ENCODE data around the gene SERINC1. TPM values are rescaled to one million over a fixed set of nuclear protein-coding genes. Genes with fewer than 3 reads are reported as not detected.
"Not testable (repeated sequence)": the region's sequence is repeated elsewhere in the genome, so short reads cannot be mapped to it uniquely, and the experiment has no call there.

SERINC1 gene
- total RNA-seq: 100 to 1,000 TPM in 1 of 2 donors, 10 to 100 TPM in 1; 83.1 to 136 TPM

DNA sequence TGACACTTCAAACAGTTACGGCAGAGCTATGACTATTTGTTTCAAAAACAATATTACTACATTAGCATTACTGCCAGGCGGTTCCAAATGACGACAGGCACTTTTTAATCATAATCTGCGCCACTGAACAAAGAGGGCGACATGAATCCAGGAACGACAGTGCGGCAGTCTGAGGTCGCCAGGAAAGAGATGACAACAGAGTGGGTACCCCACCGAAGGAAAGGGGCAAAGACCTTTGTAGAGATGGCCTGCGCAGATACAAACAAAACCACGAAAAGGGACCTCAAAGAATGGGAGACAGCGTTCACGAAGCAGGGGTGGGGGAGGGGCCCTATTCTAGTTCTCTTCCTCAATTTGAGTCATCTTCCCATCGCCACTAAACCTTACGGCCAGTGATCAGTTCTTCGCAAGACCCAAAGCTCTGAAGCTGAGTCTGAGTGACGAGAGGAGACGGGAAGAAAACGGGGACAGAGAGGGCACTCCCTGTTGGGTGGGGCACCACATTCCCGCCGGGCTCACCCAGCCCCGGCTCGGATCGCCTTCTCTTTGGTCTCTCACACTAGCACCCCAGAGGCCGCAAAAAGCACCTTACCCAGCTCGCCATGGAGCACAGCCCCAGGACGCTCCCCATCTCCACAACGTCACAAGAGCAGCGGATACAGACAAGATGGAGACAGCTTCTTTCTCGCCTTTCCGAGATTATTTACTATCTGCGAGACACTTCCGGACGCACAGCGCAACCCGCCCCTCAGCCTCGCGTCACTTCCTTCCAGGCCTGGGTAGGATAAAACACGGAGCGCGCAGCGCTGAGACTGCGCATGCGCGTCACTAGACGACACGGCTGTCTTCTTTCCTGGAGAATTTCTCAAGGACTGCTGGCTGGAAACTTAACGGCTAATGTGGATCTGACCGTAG lies at the start of gene SERINC1:
SERINC1 (minus strand) TSS at position 701 of the 915 bp plus-strand sequence; CDS start at position 631, 70 bp downstream.
- peak; percentile 96 for DNase-seq
- Histone ChIP-seq H3K27me3 (no peaks in the 10 kb centered on the region), H3K36me3 (no peaks in the 10 kb centered on the region), H3K4me1 (no peaks in the 10 kb centered on the region), H3K27ac (peak within 1 kb of the TSS; percentile 92), H3K9me3 (no peaks in the 10 kb centered on the region), H3K4me3 (peak within 1 kb of the TSS; percentile 83), H3K9ac (ENCODE audit: low read depth in 2 of 2, low read length in 2 of 2) (peak within 1 kb of the TSS; percentile 94 to 97)
- TF ChIP-seq, protein P1, sequence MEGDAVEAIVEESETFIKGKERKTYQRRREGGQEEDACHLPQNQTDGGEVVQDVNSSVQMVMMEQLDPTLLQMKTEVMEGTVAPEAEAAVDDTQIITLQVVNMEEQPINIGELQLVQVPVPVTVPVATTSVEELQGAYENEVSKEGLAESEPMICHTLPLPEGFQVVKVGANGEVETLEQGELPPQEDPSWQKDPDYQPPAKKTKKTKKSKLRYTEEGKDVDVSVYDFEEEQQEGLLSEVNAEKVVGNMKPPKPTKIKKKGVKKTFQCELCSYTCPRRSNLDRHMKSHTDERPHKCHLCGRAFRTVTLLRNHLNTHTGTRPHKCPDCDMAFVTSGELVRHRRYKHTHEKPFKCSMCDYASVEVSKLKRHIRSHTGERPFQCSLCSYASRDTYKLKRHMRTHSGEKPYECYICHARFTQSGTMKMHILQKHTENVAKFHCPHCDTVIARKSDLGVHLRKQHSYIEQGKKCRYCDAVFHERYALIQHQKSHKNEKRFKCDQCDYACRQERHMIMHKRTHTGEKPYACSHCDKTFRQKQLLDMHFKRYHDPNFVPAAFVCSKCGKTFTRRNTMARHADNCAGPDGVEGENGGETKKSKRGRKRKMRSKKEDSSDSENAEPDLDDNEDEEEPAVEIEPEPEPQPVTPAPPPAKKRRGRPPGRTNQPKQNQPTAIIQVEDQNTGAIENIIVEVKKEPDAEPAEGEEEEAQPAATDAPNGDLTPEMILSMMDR (IDR thresholded peaks at IDR 0.05): no peak
- intact Hi-C loops (cut with DNase I): no loop called here

DNA sequence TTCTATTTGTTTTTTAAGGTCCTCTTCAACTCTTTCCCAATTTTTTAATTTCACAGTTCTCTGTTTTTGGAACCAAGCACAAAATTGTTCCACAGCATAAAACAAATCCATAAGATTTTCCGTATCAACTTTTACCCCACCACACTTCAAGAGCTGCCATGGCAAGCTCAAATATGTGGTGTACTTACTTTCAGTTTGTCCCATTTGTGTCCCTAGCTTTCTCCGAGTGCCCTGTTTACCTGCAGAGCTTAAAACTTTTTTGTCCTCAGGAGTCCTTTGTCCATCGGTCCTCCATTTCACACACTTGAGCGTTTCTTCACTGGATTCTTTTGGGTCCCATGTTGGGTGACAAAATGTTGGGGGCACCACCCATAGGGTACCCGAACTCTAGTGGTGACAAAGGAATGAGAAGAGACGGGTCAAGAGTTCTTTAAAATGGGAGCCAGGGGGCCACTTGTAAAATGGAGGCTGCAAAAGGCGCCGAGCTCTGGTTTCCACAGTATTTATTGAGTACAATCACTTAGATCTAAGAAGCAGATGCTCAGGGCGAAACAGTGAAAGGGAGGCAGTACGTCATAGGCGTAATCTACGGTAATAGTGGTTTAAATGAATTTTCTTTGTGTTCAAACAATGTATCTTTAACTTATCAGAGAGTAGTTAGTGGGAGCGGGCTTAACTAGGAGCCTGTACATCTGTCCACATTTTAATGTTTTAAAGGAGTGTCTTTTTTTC lies 39.8 kb upstream of the SERINC1 start:
- intact Hi-C loops (cut with DNase I): no loop called here
- Histone ChIP-seq H3K9me3 (no peaks in the 10 kb centered on the region), H3K27me3 (no peaks in the 10 kb centered on the region), H3K27ac (no peak overlapping the region), H3K9ac (ENCODE audit: low read depth in 2 of 2, low read length in 2 of 2) (no peak overlapping the region), H3K4me1 (no peaks in the 10 kb centered on the region), H3K36me3 (no peaks in the 10 kb centered on the region), H3K4me3 (no peak overlapping the region)
- TF ChIP-seq, protein P1 (IDR thresholded peaks at IDR 0.05): no peak
- DNase-seq: no peak

DNA sequence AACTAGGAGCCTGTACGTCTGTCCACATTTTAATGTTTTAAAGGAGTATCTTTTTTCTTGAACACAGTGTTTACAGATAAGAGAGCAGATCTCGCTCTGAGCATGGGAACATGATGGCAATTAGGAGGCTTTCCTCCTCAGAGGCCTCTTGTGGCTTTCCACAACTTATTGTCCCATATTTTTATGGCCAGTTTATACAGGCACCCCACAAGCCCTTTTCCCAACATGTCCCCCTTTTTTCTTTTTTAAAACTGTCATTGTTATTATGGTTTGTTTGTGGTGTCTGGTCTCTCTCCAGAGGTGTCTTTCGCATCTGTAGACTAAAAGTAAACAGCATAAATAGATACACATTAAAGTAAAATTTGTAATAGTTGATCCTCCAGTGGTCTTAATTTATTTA lies 33.6 kb upstream of the SERINC1 start:
- H3K36me3 ChIP-seq; H3K27ac ChIP-seq; H3K9me3 ChIP-seq; H3K4me1 ChIP-seq; H3K4me3 ChIP-seq; DNase-seq; H3K9ac ChIP-seq (ENCODE audit: low read depth in 2 of 2, low read length in 2 of 2); H3K27me3 ChIP-seq; intact Hi-C loops (cut with DNase I): not testable (repeated sequence)

DNA sequence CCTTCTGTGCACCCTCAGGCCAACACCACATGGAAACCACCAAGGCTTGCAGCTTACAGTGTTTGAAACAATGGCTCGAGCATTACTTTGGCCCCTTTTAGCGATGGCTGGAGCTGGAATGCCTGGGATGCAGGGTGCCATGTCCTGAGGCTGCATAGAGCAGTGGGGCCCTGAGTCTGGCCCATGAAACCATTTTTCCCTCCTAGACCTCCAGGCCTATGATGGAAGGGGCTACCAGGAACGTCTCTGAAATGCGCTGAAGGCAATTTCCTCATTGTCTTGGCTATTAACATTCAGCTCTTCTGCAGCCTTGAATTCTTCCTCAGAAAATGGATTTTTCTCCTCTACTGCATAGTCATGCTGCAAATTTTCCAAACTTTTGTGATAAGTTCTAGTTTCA lies 29.9 kb upstream of the SERINC1 start:
- DNase-seq: no peak
- intact Hi-C loops (cut with DNase I): no loop called here
- Histone ChIP-seq H3K27me3 (no peaks in the 10 kb centered on the region), H3K4me1 (no peaks in the 10 kb centered on the region), H3K9ac (ENCODE audit: low read depth in 2 of 2, low read length in 2 of 2) (no peak overlapping the region), H3K36me3 (no peaks in the 10 kb centered on the region), H3K4me3 (no peak overlapping the region), H3K27ac (no peak overlapping the region), H3K9me3 (no peaks in the 10 kb centered on the region)
- TF ChIP-seq, protein P1 (IDR thresholded peaks at IDR 0.05): no peak

DNA sequence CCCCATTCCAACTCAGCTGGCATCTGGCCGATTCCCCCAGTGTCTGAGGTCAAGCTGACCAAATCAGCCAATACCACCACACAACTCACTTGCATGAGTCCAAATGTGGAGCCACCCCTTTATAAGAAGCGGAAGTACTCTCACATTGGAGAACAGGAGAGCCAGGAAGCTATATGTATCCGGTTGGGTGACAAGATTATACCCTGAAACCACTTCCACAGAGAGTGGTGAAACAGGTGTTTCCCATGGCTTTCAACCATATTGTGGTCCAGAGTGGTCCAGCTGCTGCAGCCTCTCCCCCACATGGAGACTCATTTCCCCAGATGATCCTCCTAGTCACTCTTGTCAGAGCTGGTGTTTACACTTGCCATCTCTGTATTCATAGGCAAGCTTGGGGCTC lies 24.0 kb upstream of the SERINC1 start:
- intact Hi-C loops (cut with DNase I): no loop called here
- Histone ChIP-seq H3K4me3 (no peak overlapping the region), H3K36me3 (no peaks in the 10 kb centered on the region), H3K27ac (no peak overlapping the region), H3K9ac (ENCODE audit: low read depth in 2 of 2, low read length in 2 of 2) (no peak overlapping the region), H3K4me1 (no peaks in the 10 kb centered on the region), H3K9me3 (no peaks in the 10 kb centered on the region), H3K27me3 (no peaks in the 10 kb centered on the region)
- DNase-seq: no peak
- TF ChIP-seq, protein P1 (IDR thresholded peaks at IDR 0.05): no peak

All from colonic mucosa (tissue), 4 donors.